Common myeloid progenitor, CD34-positive (primary cell): ENCODE data around the gene PEX14.

Experiments used
- CTCF ChIA-PET: fragments of 350-600 bp; sonication (Branson Sonifier 250); formaldehyde crosslinking; loops from one replicate; lab custom pipeline; 2021; ENCODE audit warnings: antibody characterized with exemption; lab: Charles Lee
- POLR2A ChIA-PET: fragments of 350-600 bp; sonication (Branson Sonifier 250); formaldehyde crosslinking; loops from one replicate; lab custom pipeline; 2021; ENCODE audit warnings: antibody characterized with exemption; lab: Charles Lee
- DNase-seq, 3 donors: peaks; one replicate each; pipeline versions ENCODE4 v3.0.0 to v3.0.0-alpha.2; 2013
- H3K27ac ChIP-seq, 2 experiments: 1 replicate in 1 of 2; 2 replicates in 1 of 2; pipeline ENCODE4 v1.7.0; 2013; ENCODE audit warnings: inconsistent platforms in 2 of 2, low read length in 2 of 2, mild to moderate bottlenecking in 2 of 2, low read depth in 1 of 2, moderate library complexity in 1 of 2; ENCODE audit not compliant: severe bottlenecking in 2 of 2, insufficient read depth in 1 of 2, poor library complexity in 1 of 2
- H3K27me3 ChIP-seq, 5 experiments: replicated peaks in 2 of 5; 1 replicate in 3 of 5; 2 replicates in 2 of 5; pipeline versions ENCODE4 v1.6.1 to v1.7.0; 2013; ENCODE audit warnings: low read length in 4 of 5, mild to moderate bottlenecking in 2 of 5, moderate library complexity in 2 of 5, inconsistent platforms in 1 of 5; ENCODE audit not compliant: insufficient read depth in 5 of 5, control insufficient read depth in 4 of 5
- H3K36me3 ChIP-seq, 4 experiments: 1 replicate in 2 of 4; 2 replicates in 2 of 4; pipeline versions ENCODE4 v1.6.1 to v1.7.0; 2013; ENCODE audit warnings: low read length in 3 of 4, control low read depth in 1 of 4, mild to moderate bottlenecking in 1 of 4; ENCODE audit not compliant: control insufficient read depth in 4 of 4, insufficient read depth in 4 of 4
- H3K4me1 ChIP-seq, 4 experiments: 1 replicate in 3 of 4; 2 replicates in 1 of 4; pipeline versions ENCODE4 v1.6.1 to v1.7.1; 2013; ENCODE audit warnings: low read length in 3 of 4, mild to moderate bottlenecking in 3 of 4, control low read depth in 1 of 4, inconsistent platforms in 1 of 4, moderate library complexity in 1 of 4; ENCODE audit not compliant: control insufficient read depth in 4 of 4, insufficient read depth in 4 of 4; ENCODE audit errors: control extremely low read depth in 1 of 4
- H3K4me3 ChIP-seq, 7 experiments: 1 replicate in 4 of 7; 2 replicates in 3 of 7; pipeline versions ENCODE4 v1.5.1 to v1.7.0; 2013; ENCODE audit warnings: mild to moderate bottlenecking in 7 of 7, low read length in 6 of 7, moderate library complexity in 6 of 7, inconsistent platforms in 2 of 7, low read depth in 2 of 7, control low read depth in 1 of 7; ENCODE audit not compliant: insufficient read depth in 4 of 7, control insufficient read depth in 1 of 7; ENCODE audit errors: extremely low read depth in 1 of 7
- H3K9me3 ChIP-seq, 5 experiments: 1 replicate in 4 of 5; 2 replicates in 1 of 5; pipeline versions ENCODE4 v1.6.1 to v1.7.1; 2013; ENCODE audit warnings: low read length in 4 of 5, mild to moderate bottlenecking in 2 of 5, inconsistent platforms in 1 of 5, low read depth in 1 of 5, moderate library complexity in 1 of 5; ENCODE audit not compliant: control insufficient read depth in 4 of 5, insufficient read depth in 2 of 5; ENCODE audit errors: control extremely low read depth in 1 of 5
- WGBS: methylation state at CpG from one replicate; pipeline ENCODE4 v1.1.5; 2013; ENCODE audit not compliant: insufficient coverage; 5-methylcytosine and 5-hydroxymethylcytosine counted together

The PEX14 gene

GRCh38 chr1:10655002-10655401, 180.3 kb downstream of the PEX14 start:
- WGBS = 93% methylated on average over 10 of the region's 10 CpGs
- no peak overlapping the region for H3K27ac ChIP-seq
- no peak for DNase-seq
- H3K4me1 ChIP-seq = no peaks in the 10 kb centered on the region
- no peaks in the 10 kb centered on the region for H3K9me3 ChIP-seq
- ChIA-PET CTCF (no interaction called here), POLR2A (no interaction called here)
- H3K36me3 ChIP-seq = peaks cover 0 to 26% (median 0%) of the 10 kb centered on the region in 4 experiments
- no peak overlapping the region for H3K4me3 ChIP-seq
- no peaks in the 10 kb centered on the region for H3K27me3 ChIP-seq

GRCh38 chr1:10656431-10656830, 181.7 kb downstream of the PEX14 start:
- WGBS = 97% methylated on average over 15 of the region's 15 CpGs
- Histone ChIP-seq H3K4me3 (no peak overlapping the region), H3K36me3 (peaks cover 0 to 29% (median 0%) of the 10 kb centered on the region in 4 experiments), H3K27me3 (no peaks in the 10 kb centered on the region), H3K27ac (no peak overlapping the region), H3K9me3 (no peaks in the 10 kb centered on the region), H3K4me1 (no peaks in the 10 kb centered on the region)
- ChIA-PET CTCF (no interaction called here), POLR2A (no interaction called here)
- DNase-seq = no peak

- no peaks in the 10 kb centered on the region for H3K27me3 ChIP-seq
- CTCF ChIA-PET = no interaction called here
These were observed 182.5 kb downstream of the PEX14 start for GRCh38 chr1:10657088-10657847.

GRCh38 chr1:10658396-10659066, 183.8 kb downstream of the PEX14 start:
- no peaks in the 10 kb centered on the region for H3K27me3 ChIP-seq
- 96% methylated on average over 13 of the region's 19 CpGs for WGBS
- POLR2A ChIA-PET = no interaction called here

More at GRCh38 chr1:10657088-10657847, 182.5 kb downstream of the PEX14 start:
- DNase-seq = no peak
- POLR2A ChIA-PET = no interaction called here
- H3K9me3 ChIP-seq = no peaks in the 10 kb centered on the region
- 96% methylated on average over 25 of the region's 29 CpGs for WGBS
- no peaks in the 10 kb centered on the region for H3K4me1 ChIP-seq
- H3K4me3 ChIP-seq = no peak overlapping the region
- peaks cover 0 to 29% (median 0%) of the 10 kb centered on the region in 4 experiments for H3K36me3 ChIP-seq
- H3K27ac ChIP-seq = no peak overlapping the region

GRCh38 chr1:10659218-10659617, 184.5 kb downstream of the PEX14 start:
- ChIA-PET POLR2A (no interaction called here), CTCF (no interaction called here)

More at GRCh38 chr1:10658396-10659066, 183.8 kb downstream of the PEX14 start:
- no peak overlapping the region for H3K4me3 ChIP-seq
- H3K27ac ChIP-seq = no peak overlapping the region
- H3K9me3 ChIP-seq = no peaks in the 10 kb centered on the region
- peaks cover 0 to 27% (median 0%) of the 10 kb centered on the region in 4 experiments for H3K36me3 ChIP-seq
- H3K4me1 ChIP-seq = no peaks in the 10 kb centered on the region
- CTCF ChIA-PET = no interaction called here
- no peak for DNase-seq

GRCh38 chr1:10659646-10660540, 185.1 kb downstream of the PEX14 start:
- H3K4me3 ChIP-seq = no peak overlapping the region
- H3K27me3 ChIP-seq = no peaks in the 10 kb centered on the region
- no peaks in the 10 kb centered on the region for H3K4me1 ChIP-seq
- H3K9me3 ChIP-seq = no peaks in the 10 kb centered on the region
- peaks cover 0 to 19% (median 0%) of the 10 kb centered on the region in 4 experiments for H3K36me3 ChIP-seq
- 97% methylated on average over 48 of the region's 52 CpGs for WGBS
- DNase-seq = no peak
- no peak overlapping the region for H3K27ac ChIP-seq
- ChIA-PET POLR2A (no interaction called here), CTCF (no interaction called here)

More at GRCh38 chr1:10659218-10659617, 184.5 kb downstream of the PEX14 start:
- Histone ChIP-seq H3K36me3 (peaks cover 0 to 21% (median 0%) of the 10 kb centered on the region in 4 experiments), H3K27ac (no peak overlapping the region), H3K27me3 (no peaks in the 10 kb centered on the region), H3K4me3 (no peak overlapping the region), H3K9me3 (no peaks in the 10 kb centered on the region), H3K4me1 (no peaks in the 10 kb centered on the region)
- WGBS = 99% methylated on average over 18 of the region's 18 CpGs
- no peak for DNase-seq
